Ammon's horn (tissue), 1 donor: Measurements from ENCODE around the gene SAP30.

Experiments
- DNase-seq: peaks from one replicate; pipeline ENCODE4 v3.0.0-alpha.2; 2016; ENCODE audit warnings: low spot score

Gene SAP30

GRCh38 chr4:173367946-173368345 is 2.8 kb upstream of the SAP30 start:
- DNase-seq: no peak

- DNase-seq: no peak
These were observed 651 bp upstream of the SAP30 start for GRCh38 chr4:173370130-173370476.

GRCh38 chr4:173371292-173372192 is 788 bp downstream of the SAP30 start:
- DNase-seq: peak; percentile 87

GRCh38 chr4:173374588-173374987 is 3.8 kb downstream of the SAP30 start:
- no peak for DNase-seq

GRCh38 chr4:173379929-173380328 is 9.2 kb downstream of the SAP30 start:
- no peak for DNase-seq

GRCh38 chr4:173380987-173381386 is 10.2 kb downstream of the SAP30 start:
- DNase-seq: no peak

- DNase-seq: no peak
These were observed 10.9 kb downstream of the SAP30 start for GRCh38 chr4:173381610-173382009.

GRCh38 chr4:173382349-173382748 is 11.6 kb downstream of the SAP30 start:
- no peak for DNase-seq

- DNase-seq: no peak
These were observed 16.0 kb downstream of the SAP30 start for GRCh38 chr4:173386751-173387150.

GRCh38 chr4:173391701-173392100 is 20.9 kb downstream of the SAP30 start:
- no peak for DNase-seq

GRCh38 chr4:173397604-173398003 is 26.9 kb downstream of the SAP30 start:
- DNase-seq: no peak

GRCh38 chr4:173398220-173398619 is 27.5 kb downstream of the SAP30 start:
- DNase-seq: no peak

- peak; percentile 90 for DNase-seq
These were observed 28.1 kb downstream of the SAP30 start, which contains the start of gene SCRG1 for GRCh38 chr4:173398779-173399415. Gene SCRG1, minus strand, starts transcription at chr4:173399116. Its CDS starts 7,702 bp downstream, at chr4:173391414.

GRCh38 chr4:173401063-173401462 is 30.3 kb downstream of the SAP30 start:
- no peak for DNase-seq

GRCh38 chr4:173403051-173403450 is 32.3 kb downstream of the SAP30 start:
- no peak for DNase-seq

- no peak for DNase-seq
These were observed 33.6 kb downstream of the SAP30 start for GRCh38 chr4:173404296-173404865.

GRCh38 chr4:173405840-173406606 is 35.3 kb downstream of the SAP30 start:
- DNase-seq: no peak

GRCh38 chr4:173410079-173410478 is 39.3 kb downstream of the SAP30 start:
- DNase-seq: peak; percentile 91

- no peak for DNase-seq
These were observed 40.4 kb downstream of the SAP30 start for GRCh38 chr4:173411106-173411693.

- no peak for DNase-seq
These were observed 42.3 kb downstream of the SAP30 start for GRCh38 chr4:173413036-173413435.

GRCh38 chr4:173414456-173414855 is 43.7 kb downstream of the SAP30 start:
- no peak for DNase-seq

- no peak for DNase-seq
These were observed 44.3 kb downstream of the SAP30 start for GRCh38 chr4:173415092-173415491.
